GM21717 (cell line): ENCODE data around the gene SPRYD4.

Experiments
- ATAC-seq: cut with Tn5 transposase; IDR thresholded peaks from one replicate; pipeline ENCODE4 v1.9.1; 2021; ENCODE audit warnings: mild to moderate bottlenecking, moderate library complexity; ENCODE audit not compliant: unreplicated experiment

SPRYD4 gene

GRCh38 chr12:56520506-56520905 is 52.1 kb downstream of the SPRYD4 start:
- no peak for ATAC-seq

GRCh38 chr12:56521209-56521589 is 52.8 kb downstream of the SPRYD4 start:
- ATAC-seq = no peak

- no peak for ATAC-seq
Measured at GRCh38 chr12:56521590-56522371, 53.4 kb downstream of the SPRYD4 start, which contains the start of gene RBMS2. RBMS2 (plus strand) TSS chr12:56521820; CDS start chr12:56522024, 204 bp downstream.

GRCh38 chr12:56522411-56523193 is 54.2 kb downstream of the SPRYD4 start:
- ATAC-seq = no peak

GRCh38 chr12:56528846-56529245 is 60.5 kb downstream of the SPRYD4 start:
- no peak for ATAC-seq
